ENCODE measurements around the gene IL12B.

GRCh38 chr5:159290741-159291140, 39.5 kb downstream of the IL12B start:
- TF ChIP-seq CTCF (IDR thresholded peaks at IDR 0.05; ENCODE audit: insufficient read depth, low read length, poor library complexity, severe bottlenecking) (no peak), EZH2phosphoT487 (conservative IDR thresholded peaks at IDR 0.05; ENCODE audit: low read length) (no peak)
